SH-SY5Y (cell line): ENCODE results near the gene KCNT2.

Source experiments
- GATA2 ChIP-seq: IDR thresholded peaks from 2 replicates; pipeline ENCODE4 v1.6.1; 2011; ENCODE audit warnings: mild to moderate bottlenecking, low read depth, low read length
- GATA3 ChIP-seq: IDR thresholded peaks from 2 replicates; pipeline ENCODE4 v1.6.1; 2011; ENCODE audit warnings: low read depth, mild to moderate bottlenecking, low read length, moderate library complexity

KCNT2 gene

GRCh38 chr1:196382383-196382782 lies 225.9 kb downstream of the KCNT2 start:
- no peak for TF ChIP-seq GATA3
- TF ChIP-seq GATA2 = no peak

DNA sequence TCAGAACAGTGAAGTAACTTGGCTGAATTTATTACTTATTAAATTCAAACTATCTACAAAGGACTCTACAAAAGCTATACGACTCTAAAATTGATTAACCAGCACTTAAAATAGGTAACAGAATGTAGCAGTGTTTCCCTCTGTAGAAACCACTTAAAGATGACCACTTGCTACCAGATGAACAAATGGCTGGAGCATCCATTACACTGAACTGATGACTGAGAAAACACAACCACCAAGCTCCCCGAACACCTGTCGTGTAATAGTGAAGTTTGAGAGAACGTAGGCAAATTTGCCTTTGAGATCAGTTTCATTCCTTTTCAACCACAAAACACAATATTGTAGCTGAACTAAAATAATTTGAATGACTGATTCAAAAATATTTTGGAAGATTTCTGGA lies 226.7 kb downstream of the KCNT2 start:
- TF ChIP-seq GATA2 (no peak), GATA3 (no peak)

- no peak for TF ChIP-seq GATA3
- no peak for TF ChIP-seq GATA2
Observed at GRCh38 chr1:196380316-196380715, 227.9 kb downstream of the KCNT2 start.

- TF ChIP-seq GATA2 (no peak), GATA3 (no peak)
Observed at GRCh38 chr1:196377811-196378210, 230.4 kb downstream of the KCNT2 start.

DNA sequence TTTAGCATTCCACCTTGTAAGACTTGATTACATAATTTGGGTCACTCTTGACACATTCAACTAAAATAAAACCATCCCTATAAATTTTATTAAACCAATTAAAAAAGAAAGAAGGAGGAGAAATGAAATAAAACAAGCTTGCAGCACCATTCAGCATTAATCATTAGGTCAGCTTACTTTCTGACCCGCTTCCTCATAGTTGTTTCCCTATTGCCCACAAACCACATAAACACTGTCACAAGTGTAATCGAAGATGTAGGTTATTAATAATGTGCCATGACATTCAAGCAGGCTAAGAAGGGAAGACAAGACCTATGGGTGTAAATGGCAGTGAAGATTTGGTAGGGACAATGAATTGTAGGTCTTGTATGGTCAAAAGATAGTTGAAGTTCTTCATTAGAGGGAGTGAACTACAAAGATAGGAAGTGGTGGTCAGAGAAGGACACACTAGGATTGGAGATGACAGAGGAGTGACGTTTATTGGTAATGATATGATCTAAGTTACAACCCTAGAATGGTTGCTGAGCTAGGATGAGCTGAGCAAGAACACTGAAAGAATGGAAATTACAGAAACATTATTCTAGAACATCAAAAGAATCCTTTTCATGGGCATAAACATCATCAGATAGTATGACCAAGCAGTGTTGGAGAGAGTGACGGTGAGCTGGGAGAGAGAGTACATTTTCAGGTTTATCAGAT lies 231.5 kb downstream of the KCNT2 start:
- TF ChIP-seq GATA2 = no peak
- no peak for TF ChIP-seq GATA3

- no peak for TF ChIP-seq GATA2
- TF ChIP-seq GATA3 = no peak
Observed at GRCh38 chr1:196373798-196374197, 234.4 kb downstream of the KCNT2 start.

DNA sequence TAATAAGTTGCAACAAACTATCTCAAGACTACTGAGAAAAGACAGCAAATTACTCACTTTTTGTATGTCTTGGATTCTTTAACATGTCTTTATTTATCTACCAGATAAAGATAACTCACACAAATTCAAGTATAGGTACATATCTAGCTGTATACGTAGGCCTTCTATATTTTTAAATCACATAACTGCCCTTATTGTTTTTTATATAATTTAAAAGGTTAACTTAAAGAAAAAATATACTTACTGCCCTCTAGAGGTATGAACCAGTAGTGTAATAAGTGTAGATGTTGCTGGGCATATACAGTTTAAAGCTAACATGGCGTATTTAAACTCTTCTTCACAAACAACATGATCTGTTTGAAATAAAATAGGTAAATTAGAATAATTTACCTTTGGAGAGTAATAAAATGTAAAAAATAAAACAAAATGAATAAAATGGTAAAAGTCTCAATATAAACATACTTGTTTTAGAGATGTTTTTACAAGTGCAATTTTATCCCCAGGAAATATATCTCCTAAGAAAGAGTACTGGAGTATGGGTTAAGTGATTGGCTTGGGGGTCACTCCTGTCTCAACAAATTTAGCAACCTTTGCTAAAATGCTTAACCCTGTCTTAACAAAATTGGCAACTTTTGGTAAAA lies 235.2 kb downstream of the KCNT2 start:
- TF ChIP-seq GATA3 = no peak

- no peak for TF ChIP-seq GATA3
- TF ChIP-seq GATA2 = no peak
Observed at GRCh38 chr1:196367838-196368237, 240.4 kb downstream of the KCNT2 start.

- no peak for TF ChIP-seq GATA2
- no peak for TF ChIP-seq GATA3
Observed at GRCh38 chr1:196366817-196367495, 241.3 kb downstream of the KCNT2 start.

DNA sequence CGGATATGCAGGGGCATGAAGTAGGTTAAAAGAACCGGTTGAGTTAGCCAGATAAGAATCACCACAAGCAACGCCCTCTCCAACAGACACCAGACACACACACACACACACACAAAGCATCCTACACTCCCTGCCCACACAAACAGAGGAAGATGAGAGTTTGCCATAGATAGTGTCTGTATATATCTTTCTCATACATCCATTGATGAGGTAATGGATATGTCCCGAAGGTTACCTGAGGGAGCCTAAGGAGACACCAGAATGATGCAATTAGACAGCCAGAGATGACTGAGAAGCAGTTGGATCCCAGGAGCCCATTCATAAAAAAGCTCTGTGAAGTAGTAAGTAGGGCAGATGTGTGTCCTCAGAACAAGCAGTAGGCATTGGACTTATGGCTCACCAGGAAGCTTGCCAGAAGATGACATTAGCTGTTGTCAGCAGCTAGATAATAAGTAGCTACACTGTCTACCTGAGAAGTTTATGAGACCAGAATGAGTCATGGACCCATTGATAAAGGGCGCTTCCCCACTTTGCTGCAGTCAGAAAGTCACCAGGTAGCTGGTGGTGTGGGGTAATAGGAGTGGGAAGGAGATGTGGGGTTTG lies 247.0 kb downstream of the KCNT2 start:
- TF ChIP-seq GATA3 (no peak), GATA2 (no peak)

GRCh38 chr1:196357913-196358312 lies 250.3 kb downstream of the KCNT2 start:
- no peak for TF ChIP-seq GATA2
- no peak for TF ChIP-seq GATA3

DNA sequence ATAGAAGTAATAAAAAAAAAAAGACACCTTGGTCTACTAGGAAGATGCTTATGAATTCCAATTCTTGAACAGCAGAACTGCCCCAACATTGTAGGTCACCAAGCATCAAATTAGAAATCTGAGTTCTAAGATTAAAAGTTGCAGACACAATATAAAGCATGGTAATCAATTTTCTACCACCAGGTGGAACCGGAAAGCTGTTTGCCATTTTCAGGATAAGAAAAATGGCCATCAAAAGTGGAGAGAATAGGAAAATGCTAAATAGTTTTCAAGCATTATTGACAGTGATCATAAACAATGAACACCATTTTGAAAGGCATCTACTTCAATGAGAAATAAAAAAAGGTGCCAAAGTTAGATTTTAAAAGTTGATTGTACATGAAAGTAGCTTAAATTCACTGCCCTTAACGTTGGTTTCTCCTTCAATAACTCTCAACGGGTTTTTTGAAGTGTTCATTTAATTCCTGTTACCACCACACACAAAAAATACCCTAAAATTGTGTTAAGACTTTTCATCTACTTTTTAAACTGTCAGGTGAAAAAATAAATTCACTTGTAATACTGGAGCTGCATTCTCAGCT lies 252.9 kb downstream of the KCNT2 start:
- TF ChIP-seq GATA3 (no peak), GATA2 (no peak)

DNA sequence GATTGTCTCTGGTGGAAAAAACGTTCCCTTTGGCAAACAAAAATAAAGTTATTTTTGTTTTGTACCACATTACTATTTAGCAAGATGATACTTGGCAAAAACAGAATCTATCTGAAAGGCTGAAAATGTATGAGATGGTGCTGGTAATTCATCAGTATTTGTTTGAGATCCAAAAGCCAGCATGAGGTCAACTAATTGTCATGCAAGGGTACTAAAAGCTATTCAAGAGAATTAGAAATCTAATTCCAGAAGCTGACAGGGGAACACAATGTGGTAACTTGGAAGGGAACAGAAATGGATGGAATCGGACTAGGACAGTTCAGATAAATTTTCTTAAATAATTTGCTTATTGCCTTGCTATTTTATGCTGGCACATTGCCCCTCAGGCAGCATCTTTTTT lies 263.8 kb downstream of the KCNT2 start:
- TF ChIP-seq GATA3 (no peak), GATA2 (no peak)

DNA sequence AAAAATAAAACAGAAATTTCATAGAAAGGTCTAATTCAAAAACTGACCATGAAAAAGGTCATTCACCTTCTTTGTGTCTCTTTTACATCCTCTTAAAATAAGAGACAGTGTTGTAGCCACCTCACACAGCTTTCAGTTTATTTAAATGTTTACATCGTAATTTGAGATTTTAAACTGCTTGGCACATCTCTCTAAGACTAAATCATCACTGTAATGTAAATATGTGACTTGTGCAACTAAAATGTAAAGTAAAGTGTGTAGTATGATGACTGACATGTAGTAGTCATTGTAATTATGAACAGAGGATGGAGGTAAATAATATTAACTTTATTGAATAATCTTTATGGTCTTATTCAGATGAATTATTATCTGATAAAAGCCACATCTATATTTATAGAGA lies 283.9 kb downstream of the KCNT2 start:
- TF ChIP-seq GATA2 (no peak), GATA3 (no peak)
